Liver (tissue), 9 donors: ENCODE measurements around the gene HRH1. TPM values are rescaled to one million over a fixed set of nuclear protein-coding genes. Genes with fewer than 3 reads are reported as not detected.

Experiments used
- DNase-seq: peaks from one replicate; pipeline ENCODE4 v3.0.0-alpha.2; 2017; ENCODE audit warnings: low spot score
- H3K27ac ChIP-seq, 2 donors: one replicate each; pipeline ENCODE4 v1.7.0; 2013; ENCODE audit warnings: inconsistent platforms in 2 of 2, low read length in 2 of 2, control low read depth in 1 of 2, low read depth in 1 of 2, mild to moderate bottlenecking in 1 of 2
- H3K27me3 ChIP-seq, 4 donors: one replicate each; pipeline versions ENCODE4 v1.6.1 to v1.7.0; 2013; ENCODE audit warnings: low read length in 3 of 4, inconsistent platforms in 1 of 4, mild to moderate bottlenecking in 1 of 4, moderate library complexity in 1 of 4; ENCODE audit not compliant: control insufficient read depth in 4 of 4, insufficient read depth in 4 of 4
- H3K36me3 ChIP-seq, 4 donors: one replicate each; pipeline versions ENCODE4 v1.6.1 to v1.7.0; 2013; ENCODE audit warnings: low read length in 3 of 4, mild to moderate bottlenecking in 3 of 4, low read depth in 1 of 4, moderate library complexity in 1 of 4; ENCODE audit not compliant: control insufficient read depth in 4 of 4, insufficient read depth in 3 of 4
- H3K4me1 ChIP-seq, 4 donors: one replicate each; pipeline versions ENCODE4 v1.6.1 to v1.7.0; 2013; ENCODE audit warnings: low read length in 3 of 4, mild to moderate bottlenecking in 3 of 4, moderate library complexity in 1 of 4; ENCODE audit not compliant: control insufficient read depth in 4 of 4, insufficient read depth in 4 of 4
- H3K4me3 ChIP-seq, 3 donors: one replicate each; pipeline versions ENCODE4 v1.6.1 to v1.7.0; 2013; ENCODE audit warnings: low read length in 3 of 3, control low read depth in 1 of 3, low read depth in 1 of 3, mild to moderate bottlenecking in 1 of 3
- H3K9ac ChIP-seq, 2 donors: one replicate each; pipeline ENCODE4 v1.7.0; 2013; ENCODE audit warnings: low read length in 2 of 2, mild to moderate bottlenecking in 2 of 2, moderate library complexity in 2 of 2, control low read depth in 1 of 2, low read depth in 1 of 2
- H3K9me3 ChIP-seq, 4 donors: one replicate each; pipeline versions ENCODE4 v1.6.1 to v1.7.0; 2013; ENCODE audit warnings: low read length in 3 of 4; ENCODE audit not compliant: control insufficient read depth in 4 of 4
- EGR1 ChIP-seq, 2 donors: IDR thresholded peaks; 2 replicates each; pipeline ENCODE4 v1.6.1; 2016 to 2018; ENCODE audit warnings: antibody characterized with exemption in 2 of 2, low read depth in 2 of 2
- FOXA1 ChIP-seq: IDR thresholded peaks from 2 replicates; pipeline ENCODE4 v1.6.1; 2016; ENCODE audit warnings: antibody characterized with exemption
- FOXA2 ChIP-seq: IDR thresholded peaks from 2 replicates; pipeline ENCODE4 v1.6.1; 2016; ENCODE audit warnings: antibody characterized with exemption
- GABPA ChIP-seq, 2 donors: IDR thresholded peaks in 1 of 2; conservative IDR thresholded peaks in 1 of 2; 2 replicates each; pipeline ENCODE4 v1.6.1; 2016; ENCODE audit warnings: antibody characterized with exemption in 2 of 2, mild to moderate bottlenecking in 1 of 2, moderate library complexity in 1 of 2
- HNF4A ChIP-seq, 2 donors: conservative IDR thresholded peaks; 2 replicates each; pipeline ENCODE4 v1.6.1; 2016; ENCODE audit warnings: antibody characterized with exemption in 2 of 2, mild to moderate bottlenecking in 2 of 2
- HNF4G ChIP-seq: IDR thresholded peaks from 2 replicates; pipeline ENCODE4 v1.6.1; 2016; ENCODE audit warnings: antibody characterized with exemption
- JUND ChIP-seq, 2 donors: IDR thresholded peaks; 2 replicates each; pipeline ENCODE4 v1.6.1; 2016; ENCODE audit warnings: antibody characterized with exemption in 2 of 2
- NR2F2 ChIP-seq: IDR thresholded peaks from 2 replicates; pipeline ENCODE4 v1.6.1; 2016; ENCODE audit warnings: antibody characterized with exemption
- RAD21 ChIP-seq, 2 donors: IDR thresholded peaks; 2 replicates each; pipeline ENCODE4 v1.6.1; 2016; ENCODE audit warnings: antibody characterized with exemption in 2 of 2, mild to moderate bottlenecking in 2 of 2
- RXRA ChIP-seq, 2 donors: IDR thresholded peaks; 2 replicates each; pipeline ENCODE4 v1.6.1; 2017 to 2018; ENCODE audit warnings: antibody characterized with exemption in 2 of 2, mild to moderate bottlenecking in 1 of 2
- SP1 ChIP-seq: IDR thresholded peaks from 2 replicates; pipeline ENCODE4 v1.6.1; 2018; ENCODE audit warnings: antibody characterized with exemption, mild to moderate bottlenecking
- TAF1 ChIP-seq: conservative IDR thresholded peaks from 2 replicates; pipeline ENCODE4 v1.6.1; 2016; ENCODE audit warnings: antibody characterized with exemption, mild to moderate bottlenecking
- YY1 ChIP-seq: IDR thresholded peaks from 2 replicates; pipeline ENCODE4 v1.6.1; 2016; ENCODE audit warnings: antibody characterized with exemption, mild to moderate bottlenecking
- WGBS: extraction: QIAGEN DNeasy Blood & Tissue Kit; methylation state at CpG from one replicate; pipeline ENCODE4 v1.1.7; 2013; 5-methylcytosine and 5-hydroxymethylcytosine counted together
- polyA plus RNA-seq, 2 donors: library from polyadenylated mRNA; stranded (reverse) in 1 of 2; unstranded in 1 of 2; fragments of 200-250 nt in 1 of 2; fragments of >200 nt in 1 of 2; fragmentation: Nextera tagmentation in 1 of 2; extraction: Ambion mirVana in 1 of 2; gene quantifications; one replicate each; pipeline versions ENCODE4 v1.2.1 to v1.2.3, GENCODE V29; 2013 to 2015
- total RNA-seq, 2 donors: library from RNA; depleted of rRNA; stranded (reverse); fragments of >200 nt; gene quantifications; one replicate each; pipeline ENCODE4 v1.2.3, GENCODE V29; 2014
- TF ChIP-seq, protein P1 (sequence below): IDR thresholded peaks from 2 replicates; pipeline ENCODE4 v1.6.1; 2016; ENCODE audit warnings: antibody characterized with exemption, mild to moderate bottlenecking
- TF ChIP-seq, protein P2 (sequence below): fragments of 150-350 bp; IDR thresholded peaks from 2 replicates; pipeline ENCODE4 v1.5.1; 2017; ENCODE audit warnings: improper control_type of control experiment, low read depth, low read length; ENCODE audit not compliant: missing input control
- TF ChIP-seq, protein P3 (sequence below): IDR thresholded peaks from 2 replicates; pipeline ENCODE4 v1.6.1; 2016; ENCODE audit warnings: antibody characterized with exemption
- TF ChIP-seq, protein P4 (sequence below): IDR thresholded peaks from 2 replicates; pipeline ENCODE4 v1.6.1; 2016; ENCODE audit warnings: antibody characterized with exemption
- TF ChIP-seq, protein P5 (sequence below): IDR thresholded peaks from 2 replicates; pipeline ENCODE4 v1.6.1; 2016; ENCODE audit warnings: antibody characterized with exemption
- donor health status: healthy.
- donor health status: healthy.
- donor health status: healthy.
- donor health status: healthy.
- donor health status: healthy.

HRH1 gene
- total and polyA plus RNA-seq, 4 donors, result 0.07 to 1.3 (median 0.31) TPM

DNA sequence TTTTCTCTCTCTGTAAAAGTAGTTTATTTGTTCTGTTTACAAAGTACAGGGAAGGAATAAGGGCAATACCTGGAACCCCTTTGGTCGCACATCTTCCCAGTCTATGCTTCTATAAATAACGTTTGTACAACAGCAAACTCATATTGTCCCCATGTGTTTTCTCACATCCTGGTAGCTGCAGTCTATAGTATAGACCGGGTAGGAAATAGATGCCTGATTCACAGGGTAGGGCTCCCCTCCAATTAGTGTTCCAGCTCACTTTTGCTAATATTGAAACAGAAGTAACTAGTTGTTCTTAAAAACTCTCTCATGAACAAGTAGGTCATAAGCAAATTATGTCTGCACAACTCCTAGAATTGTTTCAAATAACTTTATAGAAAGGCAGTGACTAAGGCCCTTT lies 135.6 kb downstream of the HRH1 start:
- Histone ChIP-seq H3K27me3 (no peaks in the 10 kb centered on the region), H3K4me1 (peaks cover 0 to 6% (median 1%) of the 10 kb centered on the region in 4 donors), H3K4me3 (no peak overlapping the region), H3K27ac (peak overlapping the region in 1 of 2 donors; percentile 39), H3K9me3 (no peaks in the 10 kb centered on the region), H3K9ac (no peak overlapping the region), H3K36me3 (peaks cover 0 to 3% (median 0%) of the 10 kb centered on the region in 4 donors)
- WGBS, result 85% methylated on average over 3 of the region's 3 CpGs
- no peak for DNase-seq
- TF ChIP-seq NR2F2 (no peak), HNF4A (conservative IDR thresholded peaks at IDR 0.05) (no peak), FOXA2 (no peak), RXRA (IDR thresholded peaks at IDR 0.05) (no peak), SP1 (no peak), YY1 (no peak), JUND (IDR thresholded peaks at IDR 0.05) (no peak), FOXA1 (no peak), EGR1 (IDR thresholded peaks at IDR 0.05; ENCODE audit: low read depth in 2 of 2) (no peak), HNF4G (no peak), GABPA (IDR thresholded peaks at IDR 0.05 in 1 of 2, conservative IDR thresholded peaks at IDR 0.05 in 1 of 2) (no peak), TAF1 (no peak), RAD21 (IDR thresholded peaks at IDR 0.05) (no peak)
- TF ChIP-seq, protein P1, sequence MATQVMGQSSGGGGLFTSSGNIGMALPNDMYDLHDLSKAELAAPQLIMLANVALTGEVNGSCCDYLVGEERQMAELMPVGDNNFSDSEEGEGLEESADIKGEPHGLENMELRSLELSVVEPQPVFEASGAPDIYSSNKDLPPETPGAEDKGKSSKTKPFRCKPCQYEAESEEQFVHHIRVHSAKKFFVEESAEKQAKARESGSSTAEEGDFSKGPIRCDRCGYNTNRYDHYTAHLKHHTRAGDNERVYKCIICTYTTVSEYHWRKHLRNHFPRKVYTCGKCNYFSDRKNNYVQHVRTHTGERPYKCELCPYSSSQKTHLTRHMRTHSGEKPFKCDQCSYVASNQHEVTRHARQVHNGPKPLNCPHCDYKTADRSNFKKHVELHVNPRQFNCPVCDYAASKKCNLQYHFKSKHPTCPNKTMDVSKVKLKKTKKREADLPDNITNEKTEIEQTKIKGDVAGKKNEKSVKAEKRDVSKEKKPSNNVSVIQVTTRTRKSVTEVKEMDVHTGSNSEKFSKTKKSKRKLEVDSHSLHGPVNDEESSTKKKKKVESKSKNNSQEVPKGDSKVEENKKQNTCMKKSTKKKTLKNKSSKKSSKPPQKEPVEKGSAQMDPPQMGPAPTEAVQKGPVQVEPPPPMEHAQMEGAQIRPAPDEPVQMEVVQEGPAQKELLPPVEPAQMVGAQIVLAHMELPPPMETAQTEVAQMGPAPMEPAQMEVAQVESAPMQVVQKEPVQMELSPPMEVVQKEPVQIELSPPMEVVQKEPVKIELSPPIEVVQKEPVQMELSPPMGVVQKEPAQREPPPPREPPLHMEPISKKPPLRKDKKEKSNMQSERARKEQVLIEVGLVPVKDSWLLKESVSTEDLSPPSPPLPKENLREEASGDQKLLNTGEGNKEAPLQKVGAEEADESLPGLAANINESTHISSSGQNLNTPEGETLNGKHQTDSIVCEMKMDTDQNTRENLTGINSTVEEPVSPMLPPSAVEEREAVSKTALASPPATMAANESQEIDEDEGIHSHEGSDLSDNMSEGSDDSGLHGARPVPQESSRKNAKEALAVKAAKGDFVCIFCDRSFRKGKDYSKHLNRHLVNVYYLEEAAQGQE, result no peak
- TF ChIP-seq, protein P2, sequence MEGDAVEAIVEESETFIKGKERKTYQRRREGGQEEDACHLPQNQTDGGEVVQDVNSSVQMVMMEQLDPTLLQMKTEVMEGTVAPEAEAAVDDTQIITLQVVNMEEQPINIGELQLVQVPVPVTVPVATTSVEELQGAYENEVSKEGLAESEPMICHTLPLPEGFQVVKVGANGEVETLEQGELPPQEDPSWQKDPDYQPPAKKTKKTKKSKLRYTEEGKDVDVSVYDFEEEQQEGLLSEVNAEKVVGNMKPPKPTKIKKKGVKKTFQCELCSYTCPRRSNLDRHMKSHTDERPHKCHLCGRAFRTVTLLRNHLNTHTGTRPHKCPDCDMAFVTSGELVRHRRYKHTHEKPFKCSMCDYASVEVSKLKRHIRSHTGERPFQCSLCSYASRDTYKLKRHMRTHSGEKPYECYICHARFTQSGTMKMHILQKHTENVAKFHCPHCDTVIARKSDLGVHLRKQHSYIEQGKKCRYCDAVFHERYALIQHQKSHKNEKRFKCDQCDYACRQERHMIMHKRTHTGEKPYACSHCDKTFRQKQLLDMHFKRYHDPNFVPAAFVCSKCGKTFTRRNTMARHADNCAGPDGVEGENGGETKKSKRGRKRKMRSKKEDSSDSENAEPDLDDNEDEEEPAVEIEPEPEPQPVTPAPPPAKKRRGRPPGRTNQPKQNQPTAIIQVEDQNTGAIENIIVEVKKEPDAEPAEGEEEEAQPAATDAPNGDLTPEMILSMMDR, result no peak
- TF ChIP-seq, protein P3, sequence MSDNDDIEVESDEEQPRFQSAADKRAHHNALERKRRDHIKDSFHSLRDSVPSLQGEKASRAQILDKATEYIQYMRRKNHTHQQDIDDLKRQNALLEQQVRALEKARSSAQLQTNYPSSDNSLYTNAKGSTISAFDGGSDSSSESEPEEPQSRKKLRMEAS, result no peak
- TF ChIP-seq, protein P4, sequence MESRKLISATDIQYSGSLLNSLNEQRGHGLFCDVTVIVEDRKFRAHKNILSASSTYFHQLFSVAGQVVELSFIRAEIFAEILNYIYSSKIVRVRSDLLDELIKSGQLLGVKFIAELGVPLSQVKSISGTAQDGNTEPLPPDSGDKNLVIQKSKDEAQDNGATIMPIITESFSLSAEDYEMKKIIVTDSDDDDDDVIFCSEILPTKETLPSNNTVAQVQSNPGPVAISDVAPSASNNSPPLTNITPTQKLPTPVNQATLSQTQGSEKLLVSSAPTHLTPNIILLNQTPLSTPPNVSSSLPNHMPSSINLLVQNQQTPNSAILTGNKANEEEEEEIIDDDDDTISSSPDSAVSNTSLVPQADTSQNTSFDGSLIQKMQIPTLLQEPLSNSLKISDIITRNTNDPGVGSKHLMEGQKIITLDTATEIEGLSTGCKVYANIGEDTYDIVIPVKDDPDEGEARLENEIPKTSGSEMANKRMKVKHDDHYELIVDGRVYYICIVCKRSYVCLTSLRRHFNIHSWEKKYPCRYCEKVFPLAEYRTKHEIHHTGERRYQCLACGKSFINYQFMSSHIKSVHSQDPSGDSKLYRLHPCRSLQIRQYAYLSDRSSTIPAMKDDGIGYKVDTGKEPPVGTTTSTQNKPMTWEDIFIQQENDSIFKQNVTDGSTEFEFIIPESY, result no peak
- TF ChIP-seq, protein P5, sequence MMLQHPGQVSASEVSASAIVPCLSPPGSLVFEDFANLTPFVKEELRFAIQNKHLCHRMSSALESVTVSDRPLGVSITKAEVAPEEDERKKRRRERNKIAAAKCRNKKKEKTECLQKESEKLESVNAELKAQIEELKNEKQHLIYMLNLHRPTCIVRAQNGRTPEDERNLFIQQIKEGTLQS, result no peak
